Endodermal cell (in vitro differentiated cells): ENCODE results near the gene STK39. TPM values are rescaled to one million over a fixed set of nuclear protein-coding genes. Genes with fewer than 3 reads are reported as not detected.

ENCODE experiments used
- DNase-seq: peaks from one replicate; pipeline ENCODE4 v3.0.0-alpha.2; 2017
- H3K27ac ChIP-seq: 2 replicates; pipeline ENCODE4 v1.5.1; 2013; ENCODE audit warnings: mild to moderate bottlenecking, low read depth, low read length, moderate library complexity
- H3K27me3 ChIP-seq: 2 replicates; pipeline ENCODE4 v1.6.1; 2013; ENCODE audit warnings: mild to moderate bottlenecking, low read length, moderate library complexity; ENCODE audit not compliant: insufficient read depth, control insufficient read depth, poor library complexity, severe bottlenecking
- H3K36me3 ChIP-seq: 2 replicates; pipeline ENCODE4 v1.7.0; 2013; ENCODE audit warnings: mild to moderate bottlenecking, low read length, moderate library complexity; ENCODE audit not compliant: control insufficient read depth, insufficient read depth
- H3K4me1 ChIP-seq: one replicate; pipeline ENCODE4 v1.7.0; 2013; ENCODE audit warnings: low read length; ENCODE audit not compliant: control insufficient read depth, insufficient read depth
- H3K4me3 ChIP-seq: 2 replicates; pipeline ENCODE4 v1.5.1; 2013; ENCODE audit warnings: mild to moderate bottlenecking, low read length, moderate library complexity
- H3K9ac ChIP-seq: 2 replicates; pipeline ENCODE4 v1.6.1; 2013; ENCODE audit warnings: mild to moderate bottlenecking, low read length, moderate library complexity; ENCODE audit not compliant: poor library complexity, severe bottlenecking; ENCODE audit errors: extremely low read depth
- H3K9me3 ChIP-seq: 2 replicates; pipeline ENCODE4 v1.6.1; 2013; ENCODE audit warnings: mild to moderate bottlenecking, low read length, moderate library complexity; ENCODE audit not compliant: control insufficient read depth
- H3K27ac Mint-ChIP-seq: 2 replicates; pipeline ENCODE4 v1.8.0; 2020; ENCODE audit warnings: mixed read lengths
- H3K27me3 Mint-ChIP-seq: 2 replicates; pipeline ENCODE4 v1.8.0; 2021; ENCODE audit warnings: mild to moderate bottlenecking, mixed read lengths; ENCODE audit not compliant: insufficient read depth
- H3K36me3 Mint-ChIP-seq: 2 replicates; pipeline ENCODE4 v1.8.0; 2020; ENCODE audit warnings: low read depth, mixed read lengths
- H3K4me1 Mint-ChIP-seq: 2 replicates; pipeline ENCODE4 v1.8.0; 2020; ENCODE audit warnings: mixed read lengths
- H3K4me3 Mint-ChIP-seq: 2 replicates; pipeline ENCODE4 v1.8.0; 2020; ENCODE audit warnings: mild to moderate bottlenecking, moderate library complexity, mixed read lengths
- H3K9me3 Mint-ChIP-seq: 2 replicates; pipeline ENCODE4 v1.8.0; 2020; ENCODE audit warnings: mild to moderate bottlenecking, mixed read lengths
- CTCF ChIP-seq: fragments of 200-600 bp; sonication (generic); conservative IDR thresholded peaks from 2 replicates; pipeline ENCODE4 v1.5.0; 2021; ENCODE audit warnings: antibody characterized with exemption, mild to moderate bottlenecking
- WGBS, 2 experiments: methylation state at CpG; one replicate each; pipeline versions ENCODE4 v1.1.5 to v1.1.7; 2013; ENCODE audit warnings: missing lambda C conversion rate in 2 of 2, mixed read lengths in 1 of 2; ENCODE audit not compliant: insufficient coverage in 1 of 2, insufficient read length in 1 of 2; 5-methylcytosine and 5-hydroxymethylcytosine counted together
- total RNA-seq, 2 donors: library from RNA; stranded (reverse); fragmentation: NEBNext Ultra II Directional in 1 of 2; extraction: Animal tissue kit (Norgen Biotek cat#: 25700) in 1 of 2; gene quantifications; 2 replicates in 1 of 2; 3 replicates in 1 of 2; pipeline ENCODE4 v1.2.1, GENCODE V29; 2021

Gene STK39
- total RNA-seq, 2 donors from 2014 or later: 22.3 to 31.5 TPM

- TF ChIP-seq CTCF: no peak
- H3K9ac ChIP-seq: no peak overlapping the region
- WGBS, 2 experiments: 95 to 100% methylated on average over 2 of the region's 2 CpGs
Observed at GRCh38 chr2:168224346-168224745, 23.0 kb downstream of the STK39 start.

GRCh38 chr2:168222088-168222487 is 25.3 kb downstream of the STK39 start:
- no peaks in the 10 kb centered on the region for H3K27me3 ChIP-seq
- no peak overlapping the region for H3K27ac ChIP-seq
- Mint-ChIP-seq H3K27ac (no peak overlapping the region), H3K9me3 (no peaks in the 10 kb centered on the region), H3K4me1 (peaks cover 17% of the 10 kb centered on the region), H3K27me3 (no peaks in the 10 kb centered on the region), H3K36me3 (no peaks in the 10 kb centered on the region), H3K4me3 (no peak overlapping the region)
- no peak for DNase-seq
- H3K4me3 ChIP-seq: no peak overlapping the region
- H3K4me1 ChIP-seq: peaks cover 6% of the 10 kb centered on the region
- no peak for TF ChIP-seq CTCF
- no peak overlapping the region for H3K9ac ChIP-seq
- WGBS, 2 experiments: 86 to 89% methylated on average over 1 to 3 of the region's 3 CpGs
- no peaks in the 10 kb centered on the region for H3K36me3 ChIP-seq
- no peaks in the 10 kb centered on the region for H3K9me3 ChIP-seq

More at GRCh38 chr2:168224346-168224745, 23.0 kb downstream of the STK39 start:
- H3K4me1 ChIP-seq: peaks cover 6% of the 10 kb centered on the region
- H3K4me1 Mint-ChIP-seq: peaks cover 17% of the 10 kb centered on the region
- no peaks in the 10 kb centered on the region for H3K27me3 ChIP-seq
- no peak overlapping the region for H3K4me3 ChIP-seq
- H3K9me3 ChIP-seq: no peaks in the 10 kb centered on the region
- H3K4me3 Mint-ChIP-seq: no peak overlapping the region
- H3K9me3 Mint-ChIP-seq: no peaks in the 10 kb centered on the region
- no peak overlapping the region for H3K27ac Mint-ChIP-seq
- H3K36me3 ChIP-seq: no peaks in the 10 kb centered on the region
- no peak for DNase-seq
- no peak overlapping the region for H3K27ac ChIP-seq
- no peaks in the 10 kb centered on the region for H3K27me3 Mint-ChIP-seq
- no peaks in the 10 kb centered on the region for H3K36me3 Mint-ChIP-seq

GRCh38 chr2:168220965-168221819 is 26.2 kb downstream of the STK39 start:
- H3K4me1 Mint-ChIP-seq: peaks cover 17% of the 10 kb centered on the region
- WGBS, 2 experiments: 96 to 97% methylated on average over 5 to 11 of the region's 11 CpGs
- no peaks in the 10 kb centered on the region for H3K9me3 ChIP-seq
- no peak for TF ChIP-seq CTCF
- no peaks in the 10 kb centered on the region for H3K36me3 Mint-ChIP-seq
- H3K4me3 ChIP-seq: no peak overlapping the region
- no peaks in the 10 kb centered on the region for H3K9me3 Mint-ChIP-seq
- H3K36me3 ChIP-seq: no peaks in the 10 kb centered on the region
- no peak overlapping the region for H3K4me3 Mint-ChIP-seq
- no peaks in the 10 kb centered on the region for H3K27me3 ChIP-seq
- no peaks in the 10 kb centered on the region for H3K27me3 Mint-ChIP-seq
- H3K27ac ChIP-seq: no peak overlapping the region
- no peak for DNase-seq
- H3K4me1 ChIP-seq: peaks cover 6% of the 10 kb centered on the region
- H3K27ac Mint-ChIP-seq: no peak overlapping the region
- no peak overlapping the region for H3K9ac ChIP-seq
